Coronary artery (tissue), 2 donors: ENCODE results near the gene OAS2.
"Not testable (repeated sequence)": the region's sequence is repeated elsewhere in the genome, so short reads cannot be mapped to it uniquely, and the experiment has no call there.

Source experiments
- DNase-seq: peaks from one replicate; pipeline ENCODE4 v3.0.0-alpha.2; 2017; ENCODE audit warnings: low spot score
- H3K27ac ChIP-seq, 2 donors: fragments of 200-600 bp; sonication (generic); one replicate each; pipeline ENCODE4 v1.5.1; 2016 to 2019
- H3K4me3 ChIP-seq: fragments of 200-600 bp; sonication (generic); 2 replicates; pipeline ENCODE4 v1.5.1; 2016; ENCODE audit warnings: mild to moderate bottlenecking, moderate library complexity
- CTCF ChIP-seq: fragments of 200-600 bp; sonication (generic); IDR thresholded peaks from one replicate; pipeline ENCODE4 v1.5.1; 2019; ENCODE audit warnings: antibody characterized with exemption

OAS2 gene

GRCh38 chr12:112980491-112981158 lies 2.3 kb downstream of the OAS2 start:
- no peak for DNase-seq
- Histone ChIP-seq H3K4me3 (peak overlapping the region; percentile 76), H3K27ac (no peak overlapping the region)
- TF ChIP-seq CTCF: no peak

- no peak overlapping the region for H3K4me3 ChIP-seq
- TF ChIP-seq CTCF: no peak
- DNase-seq: no peak
- H3K27ac ChIP-seq: no peak overlapping the region
Observed at GRCh38 chr12:112985642-112986290, 7.4 kb downstream of the OAS2 start.

GRCh38 chr12:112986291-112986800 lies 8.0 kb downstream of the OAS2 start:
- peak; percentile 49 for DNase-seq
- no peak for TF ChIP-seq CTCF
- no peak overlapping the region for H3K4me3 ChIP-seq
- H3K27ac ChIP-seq: no peak overlapping the region

GRCh38 chr12:112987561-112987960 lies 9.2 kb downstream of the OAS2 start:
- no peak for TF ChIP-seq CTCF
- DNase-seq: peak; percentile 4
- H3K27ac ChIP-seq: no peak overlapping the region
- H3K4me3 ChIP-seq: no peak overlapping the region

- no peak for DNase-seq
- TF ChIP-seq CTCF: no peak
- Histone ChIP-seq H3K27ac (no peak overlapping the region), H3K4me3 (no peak overlapping the region)
Observed at GRCh38 chr12:112988224-112988623, 9.9 kb downstream of the OAS2 start.

GRCh38 chr12:112988823-112989385 lies 10.6 kb downstream of the OAS2 start:
- not testable (repeated sequence) for H3K27ac ChIP-seq, H3K4me3 ChIP-seq
- DNase-seq: peak; percentile 2

GRCh38 chr12:112989806-112990205 lies 11.5 kb downstream of the OAS2 start:
- no peak for TF ChIP-seq CTCF
- Histone ChIP-seq H3K27ac (no peak overlapping the region), H3K4me3 (no peak overlapping the region)
- peak; percentile 33 for DNase-seq
